AG08396 (cell line): ENCODE measurements around the gene ZNF473.

Experiments used
- DNase-seq: peaks from one replicate; pipeline ENCODE4 v3.0.0; 2012; ENCODE audit warnings: low spot score, mixed read lengths

The ZNF473 gene

GRCh38 chr19:50025794-50026549 is at the start of gene ZNF473:
ZNF473 (plus strand) TSS chr19:50026005; CDS start chr19:50031083, 5,078 bp downstream.
- DNase-seq, result peak; percentile 90

GRCh38 chr19:49976496-49976895 is 49.3 kb upstream of the ZNF473 start:
- peak; percentile 33 for DNase-seq

- DNase-seq, result no peak
These were observed 48.7 kb upstream of the ZNF473 start for GRCh38 chr19:49977076-49977475.

- no peak for DNase-seq
These were observed 47.9 kb upstream of the ZNF473 start for GRCh38 chr19:49977881-49978280.

GRCh38 chr19:49978324-49978723 is 47.5 kb upstream of the ZNF473 start:
- DNase-seq, result no peak

GRCh38 chr19:49981603-49982593 is 43.9 kb upstream of the ZNF473 start:
- no peak for DNase-seq

- peak; percentile 53 for DNase-seq
These were observed 42.1 kb upstream of the ZNF473 start for GRCh38 chr19:49983645-49984229.

GRCh38 chr19:49984491-49984890 is 41.3 kb upstream of the ZNF473 start:
- no peak for DNase-seq

- no peak for DNase-seq
These were observed 39.9 kb upstream of the ZNF473 start for GRCh38 chr19:49985871-49986270.

- no peak for DNase-seq
These were observed 39.5 kb upstream of the ZNF473 start for GRCh38 chr19:49986354-49986753.

- DNase-seq, result peak; percentile 78
These were observed 38.6 kb upstream of the ZNF473 start for GRCh38 chr19:49987159-49987698.

- DNase-seq, result no peak
These were observed 37.8 kb upstream of the ZNF473 start for GRCh38 chr19:49988007-49988406.

- DNase-seq, result peak; percentile 36
These were observed 37.4 kb upstream of the ZNF473 start for GRCh38 chr19:49988433-49988832.

GRCh38 chr19:49997709-49998108 is 28.1 kb upstream of the ZNF473 start:
- DNase-seq, result peak; percentile 35

GRCh38 chr19:49999371-50000010 is 26.3 kb upstream of the ZNF473 start:
- no peak for DNase-seq

- no peak for DNase-seq
These were observed 25.6 kb upstream of the ZNF473 start for GRCh38 chr19:50000038-50000840.

- no peak for DNase-seq
These were observed 24.8 kb upstream of the ZNF473 start for GRCh38 chr19:50000841-50001557.

GRCh38 chr19:50001775-50002174 is 24.0 kb upstream of the ZNF473 start:
- no peak for DNase-seq

- no peak for DNase-seq
These were observed 23.3 kb upstream of the ZNF473 start for GRCh38 chr19:50002386-50002960.
